C4-2B (cell line): ENCODE results near the gene SMAD1.
"Not testable (repeated sequence)": the region's sequence is repeated elsewhere in the genome, so short reads cannot be mapped to it uniquely, and the experiment has no call there.

Source experiments
- H3K27ac ChIP-seq: fragments of 450-650 bp; 2 replicates; pipeline ENCODE4 v1.5.1; 2017
- ZFX ChIP-seq: fragments of 450-650 bp; IDR thresholded peaks from 2 replicates; pipeline ENCODE4 v1.6.1; 2017
- TF ChIP-seq, protein P1 (sequence below): fragments of 450-650 bp; conservative IDR thresholded peaks from 2 replicates; pipeline ENCODE4 v1.5.1; 2017; ENCODE audit warnings: mild to moderate bottlenecking

The SMAD1 gene

DNA sequence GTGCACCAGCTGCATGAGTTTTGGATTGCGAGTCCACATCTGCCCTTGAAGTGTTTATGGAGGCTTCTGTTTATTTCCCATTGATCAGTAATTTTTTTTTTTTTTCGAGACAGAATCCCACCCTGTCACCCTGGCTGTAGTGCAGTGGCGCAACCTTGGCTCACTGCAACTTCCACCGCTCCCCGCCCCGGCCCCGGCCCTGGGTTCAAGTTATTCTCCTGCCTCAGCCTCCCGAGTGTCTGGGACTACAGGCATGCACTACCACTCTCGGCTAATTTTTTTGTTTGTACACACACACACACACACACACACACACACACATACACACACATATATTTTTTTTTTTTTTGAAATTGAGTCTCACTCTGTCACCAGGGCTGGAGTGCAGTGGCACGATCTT is 46.1 kb downstream of the SMAD1 start:
- TF ChIP-seq ZFX, result no peak
- TF ChIP-seq, protein P1, sequence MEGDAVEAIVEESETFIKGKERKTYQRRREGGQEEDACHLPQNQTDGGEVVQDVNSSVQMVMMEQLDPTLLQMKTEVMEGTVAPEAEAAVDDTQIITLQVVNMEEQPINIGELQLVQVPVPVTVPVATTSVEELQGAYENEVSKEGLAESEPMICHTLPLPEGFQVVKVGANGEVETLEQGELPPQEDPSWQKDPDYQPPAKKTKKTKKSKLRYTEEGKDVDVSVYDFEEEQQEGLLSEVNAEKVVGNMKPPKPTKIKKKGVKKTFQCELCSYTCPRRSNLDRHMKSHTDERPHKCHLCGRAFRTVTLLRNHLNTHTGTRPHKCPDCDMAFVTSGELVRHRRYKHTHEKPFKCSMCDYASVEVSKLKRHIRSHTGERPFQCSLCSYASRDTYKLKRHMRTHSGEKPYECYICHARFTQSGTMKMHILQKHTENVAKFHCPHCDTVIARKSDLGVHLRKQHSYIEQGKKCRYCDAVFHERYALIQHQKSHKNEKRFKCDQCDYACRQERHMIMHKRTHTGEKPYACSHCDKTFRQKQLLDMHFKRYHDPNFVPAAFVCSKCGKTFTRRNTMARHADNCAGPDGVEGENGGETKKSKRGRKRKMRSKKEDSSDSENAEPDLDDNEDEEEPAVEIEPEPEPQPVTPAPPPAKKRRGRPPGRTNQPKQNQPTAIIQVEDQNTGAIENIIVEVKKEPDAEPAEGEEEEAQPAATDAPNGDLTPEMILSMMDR, result no peak
- no peak overlapping the region for H3K27ac ChIP-seq

GRCh38 chr4:145528601-145529000 is 46.9 kb downstream of the SMAD1 start:
- H3K27ac ChIP-seq, result no peak overlapping the region
- TF ChIP-seq ZFX, result no peak
- TF ChIP-seq, protein P1, result no peak

GRCh38 chr4:145530189-145530588 is 48.5 kb downstream of the SMAD1 start:
- H3K27ac ChIP-seq, result no peak overlapping the region
- TF ChIP-seq, protein P1, result no peak
- TF ChIP-seq ZFX, result no peak

- TF ChIP-seq ZFX, result no peak
- TF ChIP-seq, protein P1, result no peak
- H3K27ac ChIP-seq, result no peak overlapping the region
Observed at GRCh38 chr4:145530662-145531061, 49.0 kb downstream of the SMAD1 start.

GRCh38 chr4:145531223-145531622 is 49.6 kb downstream of the SMAD1 start:
- no peak for TF ChIP-seq ZFX
- TF ChIP-seq, protein P1, result no peak

GRCh38 chr4:145531859-145532258 is 50.2 kb downstream of the SMAD1 start:
- TF ChIP-seq ZFX, result no peak
- TF ChIP-seq, protein P1, result no peak
- no peak overlapping the region for H3K27ac ChIP-seq

More at GRCh38 chr4:145531223-145531622, 49.6 kb downstream of the SMAD1 start:
- H3K27ac ChIP-seq, result no peak overlapping the region

GRCh38 chr4:145533001-145533400 is 51.3 kb downstream of the SMAD1 start:
- TF ChIP-seq, protein P1, result no peak
- no peak for TF ChIP-seq ZFX

DNA sequence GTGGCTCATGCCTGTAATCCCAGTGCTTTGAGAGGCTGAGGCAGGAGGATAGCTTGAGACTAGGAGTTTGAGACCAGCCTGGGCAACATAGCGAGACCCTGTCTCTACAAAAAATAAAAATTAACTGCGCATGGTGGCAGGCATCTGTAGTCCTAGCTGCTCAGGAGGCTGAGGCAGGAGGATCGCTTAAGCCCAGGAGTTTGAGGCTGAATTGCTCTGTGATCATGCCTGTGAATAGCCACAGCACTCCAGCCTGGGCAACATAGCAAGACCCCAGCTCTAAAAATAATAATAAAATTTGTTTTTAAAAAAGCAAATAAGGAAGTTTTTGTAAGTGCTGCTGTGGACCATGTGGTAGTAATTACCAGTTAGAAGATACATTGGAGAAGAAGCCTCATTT is 51.8 kb downstream of the SMAD1 start:
- H3K27ac ChIP-seq, result not testable (repeated sequence)

More at GRCh38 chr4:145533001-145533400, 51.3 kb downstream of the SMAD1 start:
- no peak overlapping the region for H3K27ac ChIP-seq
